Measurements from ENCODE around the gene GPR6.

The GPR6 gene

GRCh38 chr6:109977791-109978173, 329 bp upstream of the GPR6 start:
- no peak overlapping the region for H3K27ac ChIP-seq (ENCODE audit: extremely low read depth, low read depth, low read length)
- POLR2A ChIA-PET, result no interaction called here
- CTCF ChIA-PET, result interaction anchor here (0.8 to 1.0 kb wide), 2 partner anchors 62 to 274 kb away, joined by 3 read pairs; no protein-coding TSS in a partner anchor
- peak overlapping the region; percentile 43 for H3K4me3 ChIP-seq (ENCODE audit: low read depth, low read length)
- TF ChIP-seq ZNF398 (tag by site-specific recombination; IDR thresholded peaks at IDR 0.05), result 0 out of 2 replicates have a peak, but pooled peaks have one; percentile 19
- TF ChIP-seq SP7 (tag by site-specific recombination; IDR thresholded peaks at IDR 0.05), result peak; percentile 33; the same call in 1 of the 2 replicates
- no peak for TF ChIP-seq PATZ1 (tag by site-specific recombination; IDR thresholded peaks at IDR 0.05)
- TF ChIP-seq ZNF391 (tag by site-specific recombination; IDR thresholded peaks at IDR 0.05; ENCODE audit: borderline replicate concordance, low read depth), result no peak
- TF ChIP-seq HIC1 (tag by site-specific recombination; IDR thresholded peaks at IDR 0.05), result 0 out of 2 replicates have a peak, but pooled peaks have one; percentile 22
- TF ChIP-seq ZNF366 (tag by site-specific recombination; conservative IDR thresholded peaks at IDR 0.05), result peak; percentile 29; the same call in 1 of the 2 replicates
- no peak for TF ChIP-seq FEZF1 (tag by site-specific recombination; IDR thresholded peaks at IDR 0.05)
- H3K36me3 ChIP-seq (ENCODE audit: control insufficient read depth in 2 of 2, insufficient read depth in 1 of 2, low read length in 2 of 2), result no peaks in the 10 kb centered on the region
- H3K9me3 ChIP-seq (ENCODE audit: control insufficient read depth, insufficient read depth, low read depth, low read length), result no peaks in the 10 kb centered on the region
- peaks cover 5% of the 10 kb centered on the region for H3K4me1 ChIP-seq (ENCODE audit: control insufficient read depth, insufficient read depth, low read length)

GRCh38 chr6:109979033-109979921, 1.2 kb downstream of the GPR6 start:
- H3K4me1 ChIP-seq (ENCODE audit: control insufficient read depth, insufficient read depth, low read length), result peaks cover 5% of the 10 kb centered on the region
- peak overlapping the region; percentile 10 for H3K4me3 ChIP-seq (ENCODE audit: low read depth, low read length)
- H3K36me3 ChIP-seq (ENCODE audit: control insufficient read depth in 2 of 2, insufficient read depth in 1 of 2, low read length in 2 of 2), result no peaks in the 10 kb centered on the region
- ChIA-PET CTCF (interaction anchor here (1.4 to 1.8 kb wide), 2 partner anchors 14 to 60 kb away, joined by 3 to 4 read pairs; no protein-coding TSS in a partner anchor), POLR2A (no interaction called here)
- H3K27ac ChIP-seq (ENCODE audit: extremely low read depth, low read depth, low read length), result no peak overlapping the region
- H3K9me3 ChIP-seq (ENCODE audit: control insufficient read depth, insufficient read depth, low read depth, low read length), result no peaks in the 10 kb centered on the region
- TF ChIP-seq ZNF660 (tag by site-specific recombination; IDR thresholded peaks at IDR 0.05) (no peak), PATZ1 (tag by site-specific recombination; IDR thresholded peaks at IDR 0.05) (no peak), ZNF549 (tag by site-specific recombination; IDR thresholded peaks at IDR 0.05) (no peak), GLIS1 (tag by site-specific recombination; IDR thresholded peaks at IDR 0.05) (peak; percentile 81), PRDM1 (tag by site-specific recombination; IDR thresholded peaks at IDR 0.05) (no peak), TRIM28 (IDR thresholded peaks at IDR 0.05; ENCODE audit: borderline replicate concordance, low read length) (no peak), SALL2 (tag by site-specific recombination; IDR thresholded peaks at IDR 0.05; ENCODE audit: borderline replicate concordance) (no peak), ZNF610 (tag by site-specific recombination; IDR thresholded peaks at IDR 0.05; ENCODE audit: borderline replicate concordance) (peak; percentile 84; the same call in 1 of the 2 replicates), ZNF335 (tag by site-specific recombination; conservative IDR thresholded peaks at IDR 0.05) (no peak), KLF7 (tag by site-specific recombination; IDR thresholded peaks at IDR 0.05; ENCODE audit: borderline replicate concordance) (no peak), ZXDB (tag by site-specific recombination; IDR thresholded peaks at IDR 0.05) (no peak), ZNF324 (tag by site-specific recombination; IDR thresholded peaks at IDR 0.05) (no peak), ZFP41 (tag by site-specific recombination; IDR thresholded peaks at IDR 0.05; ENCODE audit: borderline replicate concordance) (no peak), ZNF132 (tag by site-specific recombination; IDR thresholded peaks at IDR 0.05; ENCODE audit: borderline replicate concordance) (no peak), ZNF473 (tag by site-specific recombination; IDR thresholded peaks at IDR 0.05) (no peak), RBAK (tag by site-specific recombination; IDR thresholded peaks at IDR 0.05) (no peak), ZNF112 (tag by site-specific recombination; IDR thresholded peaks at IDR 0.05) (no peak)
